CD4-positive, alpha-beta T cell treated with Interleukin-17A for 4 hours (primary cell): ENCODE measurements around the gene TMEM205.

Source experiments
- DNase-seq: peaks from one replicate; pipeline ENCODE4 v3.0.0-alpha.2; 2020; ENCODE audit warnings: mixed read lengths

Gene TMEM205

DNA sequence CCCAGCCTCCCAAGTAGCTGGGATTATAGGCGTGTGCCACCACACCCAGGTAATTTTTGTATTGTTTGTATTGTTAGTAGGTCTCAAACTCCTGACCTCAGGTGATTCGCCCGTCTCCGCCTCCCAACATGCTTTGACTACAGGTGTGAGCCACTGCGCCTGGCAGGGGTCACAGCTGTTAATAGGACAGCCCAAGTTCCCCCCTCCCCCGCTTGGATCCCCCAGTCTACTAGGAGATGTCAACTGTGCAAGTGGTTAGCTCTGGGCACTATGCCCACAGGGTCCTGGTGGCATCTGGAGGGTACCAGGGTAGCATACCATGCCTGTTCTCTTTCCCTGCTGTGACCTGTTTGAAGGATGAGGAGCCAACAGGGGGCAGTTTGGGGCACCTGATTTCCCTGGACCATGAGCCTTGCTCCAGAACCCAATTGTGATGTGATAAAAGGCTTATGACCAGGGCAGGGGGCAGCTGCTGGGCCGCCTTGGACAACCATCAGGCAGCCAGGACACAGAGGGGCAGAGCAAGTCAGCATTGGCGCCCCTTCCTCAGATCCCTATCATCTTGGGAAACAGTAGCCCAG is 50.3 kb downstream of the TMEM205 start, which contains the start of gene TSPAN16:
TSS of gene TSPAN16 (plus strand) at position 496 of the 581 bp plus-strand sequence. CDS start 138 bp downstream, outside the sequence.
- DNase-seq = no peak

DNA sequence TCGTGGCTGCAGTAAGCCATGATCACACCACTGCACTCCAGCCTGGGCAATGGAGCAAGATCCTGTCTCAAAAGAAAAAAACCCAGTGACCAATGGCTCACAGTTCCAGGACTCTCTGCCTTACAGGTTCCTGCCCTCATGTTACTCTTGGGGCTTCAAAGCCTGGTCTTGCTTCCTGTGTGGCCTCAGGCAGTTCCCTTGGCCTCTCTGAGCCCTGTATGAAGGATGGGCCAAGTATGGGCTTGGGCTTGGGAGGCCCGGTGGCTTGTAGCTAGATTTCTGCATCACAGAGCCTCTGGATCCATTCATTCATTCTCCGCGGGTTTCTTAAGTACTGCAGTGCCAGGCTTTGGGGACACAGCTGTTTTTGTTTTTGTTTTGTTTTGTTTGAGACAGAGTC is 50.9 kb downstream of the TMEM205 start:
- DNase-seq = no peak

DNA sequence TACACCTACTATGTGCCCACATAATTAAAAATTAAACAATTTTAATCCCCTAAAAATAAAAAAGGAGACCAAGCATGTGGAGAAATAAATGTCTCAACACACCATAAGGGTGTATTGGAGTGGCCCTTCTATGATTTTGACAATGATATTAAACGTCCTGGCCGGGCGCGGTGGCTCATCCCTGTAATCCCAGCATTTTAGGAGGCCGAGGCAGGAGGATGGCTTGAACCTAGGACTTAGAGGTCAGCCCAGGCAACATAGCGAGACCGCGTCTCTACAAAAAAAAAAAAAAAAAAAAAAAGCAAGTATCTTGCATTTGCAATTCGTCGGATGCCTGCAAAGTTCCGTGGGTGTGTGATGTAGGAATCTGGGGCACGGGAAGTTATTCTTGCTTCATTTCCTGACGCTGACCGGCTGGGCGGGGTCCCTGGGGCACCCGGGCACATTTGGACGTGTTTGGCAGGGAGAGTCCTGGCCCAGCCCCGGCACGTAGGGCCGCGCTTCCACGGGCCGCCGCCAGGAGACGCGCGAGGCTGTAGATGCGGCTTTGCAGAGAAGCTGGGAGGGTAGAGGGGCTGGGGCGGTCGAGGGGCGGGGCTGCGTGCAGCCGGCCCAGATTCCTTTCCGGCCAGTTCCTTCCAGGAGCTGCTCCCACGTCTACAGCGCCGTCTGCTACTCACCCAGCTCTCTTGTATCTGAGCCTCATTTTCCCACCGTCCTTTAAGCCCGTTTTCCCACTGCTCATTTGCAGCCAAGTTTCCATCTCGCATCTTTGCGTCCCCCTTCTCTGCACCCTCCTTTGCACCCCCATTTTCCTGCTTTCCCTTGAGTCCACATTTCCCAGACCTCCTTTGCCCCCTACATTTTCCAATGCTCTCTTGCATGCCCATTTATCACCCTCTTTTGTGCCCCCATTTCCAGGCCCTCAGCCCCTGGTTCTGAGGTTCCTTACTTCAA is 52.4 kb downstream of the TMEM205 start:
- peak; percentile 83 for DNase-seq
